HG02970 (cell line): Measurements from ENCODE around the gene UBC.
"Not testable (repeated sequence)": the region's sequence is repeated elsewhere in the genome, so short reads cannot be mapped to it uniquely, and the experiment has no call there.

Experiments used
- ATAC-seq: cut with Tn5 transposase; IDR thresholded peaks from one replicate; pipeline ENCODE4 v1.9.1; 2021; ENCODE audit warnings: mild to moderate bottlenecking, moderate library complexity, moderate number of reproducible peaks; ENCODE audit not compliant: unreplicated experiment, low FRiP score

The UBC gene

DNA sequence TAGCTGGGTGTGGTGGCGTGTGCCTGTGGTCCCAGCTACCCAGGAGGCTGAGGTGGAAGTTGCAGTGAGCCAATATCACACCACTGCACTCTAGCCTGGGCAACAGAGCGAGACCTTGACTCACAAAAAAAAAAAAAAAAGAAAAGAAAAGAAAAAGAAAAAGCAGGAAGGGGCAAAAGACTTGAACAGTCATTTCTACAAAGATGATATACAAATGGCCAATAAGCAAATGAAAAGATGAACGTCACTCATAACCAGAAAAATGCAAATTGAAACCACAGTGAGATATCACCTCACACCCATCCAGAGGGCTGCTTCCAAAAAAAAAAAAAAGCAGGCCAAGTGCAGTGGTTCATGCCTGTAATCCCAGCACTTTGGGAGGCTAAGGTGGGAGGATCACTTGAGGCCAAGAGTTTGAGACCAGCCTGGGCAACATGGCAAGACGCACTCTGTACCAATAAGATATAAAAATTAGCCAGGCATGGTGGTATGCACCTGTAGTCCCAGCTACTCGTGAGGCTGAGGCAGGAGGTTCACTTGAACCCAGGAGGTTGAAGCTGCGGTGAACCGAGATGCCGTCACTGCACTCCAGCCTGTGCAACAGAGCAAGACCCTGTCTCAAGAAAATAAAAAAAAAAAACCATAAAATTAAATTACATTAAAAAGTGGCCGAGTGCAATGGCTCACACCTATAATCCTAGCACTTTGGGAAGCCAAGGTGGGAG lies 20.5 kb downstream of the UBC start:
- no peak for ATAC-seq

DNA sequence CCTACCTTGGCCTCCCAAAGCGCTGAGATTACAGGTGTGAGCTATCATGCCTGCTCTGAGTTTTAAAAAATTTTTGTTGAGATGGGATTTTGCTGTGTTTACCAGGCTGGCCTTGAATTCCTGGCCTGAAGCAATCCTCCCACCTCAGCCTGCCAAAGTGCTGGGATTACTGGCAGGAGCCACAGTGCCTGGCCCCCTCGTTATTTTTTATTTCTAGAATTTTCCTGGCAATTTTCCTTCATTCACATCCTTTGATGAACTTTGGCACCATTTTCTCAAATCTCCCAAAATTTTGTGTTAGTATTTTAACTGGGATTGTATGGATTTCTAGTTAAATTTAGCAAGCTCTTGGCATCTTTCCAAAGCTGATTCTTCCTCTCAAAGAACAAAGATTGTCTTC lies 26.2 kb downstream of the UBC start:
- no peak for ATAC-seq

DNA sequence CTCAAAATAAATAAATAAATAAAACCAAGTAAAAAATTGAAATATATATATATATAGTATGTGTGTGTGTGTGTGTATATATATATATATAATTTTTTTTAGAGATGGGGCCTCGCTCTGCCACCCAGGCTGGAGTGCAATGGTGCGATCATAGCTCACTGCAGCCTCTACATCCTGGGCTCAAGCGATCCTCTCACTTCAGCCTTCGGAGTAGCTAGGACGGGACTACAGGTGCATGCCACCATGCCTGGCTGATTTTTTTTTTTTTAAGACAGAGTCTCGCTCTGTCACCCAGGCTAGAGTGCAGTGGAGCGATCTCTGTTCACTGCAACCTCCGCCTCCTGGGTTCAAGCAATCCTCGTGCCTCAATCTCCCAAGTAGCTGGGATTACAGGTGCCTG lies 26.7 kb downstream of the UBC start:
- not testable (repeated sequence) for ATAC-seq

DNA sequence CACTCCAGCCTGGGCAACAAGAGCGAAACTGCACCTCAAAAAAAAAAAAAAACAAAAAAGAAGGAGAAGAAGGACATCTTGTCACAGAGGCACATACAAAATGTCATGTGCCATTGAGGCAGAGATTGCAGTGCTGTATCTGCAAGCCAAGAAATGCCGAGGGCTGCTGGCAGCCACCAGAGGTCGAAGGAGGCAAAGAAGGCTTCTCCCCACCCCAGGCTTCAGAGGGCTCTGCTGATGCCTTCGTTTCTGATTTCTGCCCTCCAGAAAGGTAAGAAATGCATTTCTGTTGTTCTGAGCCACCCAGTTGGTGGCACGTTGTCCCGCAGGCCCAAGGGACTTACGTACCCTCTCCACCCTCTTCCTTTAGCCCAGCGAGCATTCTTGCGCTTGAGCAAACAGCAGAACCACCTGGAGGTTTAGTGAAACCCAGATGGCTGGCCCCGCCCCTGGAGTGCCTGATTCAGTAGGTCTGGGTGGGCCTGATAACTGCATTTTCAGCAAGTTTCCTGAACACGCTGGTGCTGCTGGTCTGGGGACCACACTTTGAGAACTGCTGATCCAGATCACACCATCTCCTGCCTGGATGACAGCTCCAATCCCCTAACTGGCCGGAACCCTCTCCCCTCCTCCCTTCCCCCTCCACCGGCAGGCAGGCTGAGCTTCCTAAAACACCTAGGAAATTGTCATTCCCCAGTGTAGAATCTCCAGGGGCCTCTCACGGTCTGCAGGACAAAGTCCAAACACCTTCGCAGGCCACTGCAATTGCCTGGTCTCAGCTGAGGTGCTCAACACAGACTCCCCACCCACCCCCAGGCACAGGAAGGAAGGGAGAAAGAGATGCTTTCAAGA lies 29.6 kb downstream of the UBC start:
- ATAC-seq = no peak

DNA sequence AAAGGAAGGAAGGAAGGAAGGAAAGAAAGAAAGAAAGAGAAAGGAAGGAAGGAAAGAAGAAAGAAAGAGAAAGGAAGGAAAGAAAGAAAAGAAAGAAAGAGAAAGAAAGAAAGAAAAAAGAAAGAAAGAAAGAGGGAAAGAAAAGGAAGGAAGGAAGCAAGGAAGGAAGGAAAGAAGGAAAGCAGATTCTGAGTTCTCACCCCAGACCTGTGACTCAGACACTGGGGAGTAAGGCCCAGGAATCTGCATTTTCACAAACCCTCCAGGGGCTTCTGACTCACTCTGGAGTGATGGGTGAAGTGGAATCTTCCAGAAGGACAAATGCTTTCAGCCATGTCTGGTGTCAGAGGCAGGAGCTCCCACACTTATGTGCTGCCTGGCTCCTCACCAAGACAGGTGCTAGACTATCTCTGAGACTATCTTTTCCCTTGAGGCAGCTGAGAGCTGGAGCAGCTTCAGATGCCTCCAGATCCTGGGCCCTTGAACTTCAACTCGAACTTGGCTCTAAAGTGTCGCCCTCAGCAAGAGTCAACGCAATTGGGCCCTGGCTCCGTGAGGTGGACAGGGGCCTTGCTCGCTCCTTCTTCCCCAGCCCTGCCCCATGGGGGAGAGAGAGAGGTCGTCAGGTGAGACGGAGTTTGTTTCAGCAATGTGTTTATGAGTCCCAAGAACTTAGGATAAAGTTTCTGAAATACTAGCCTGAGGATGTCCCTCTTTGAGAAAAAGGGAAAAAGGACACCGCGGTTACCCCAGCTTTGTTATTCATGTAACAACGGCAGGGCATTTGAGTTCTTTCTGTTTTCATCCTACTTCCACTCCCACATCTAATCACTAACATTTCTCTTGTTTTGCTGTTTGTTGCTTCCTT lies 31.0 kb downstream of the UBC start:
- no peak for ATAC-seq

DNA sequence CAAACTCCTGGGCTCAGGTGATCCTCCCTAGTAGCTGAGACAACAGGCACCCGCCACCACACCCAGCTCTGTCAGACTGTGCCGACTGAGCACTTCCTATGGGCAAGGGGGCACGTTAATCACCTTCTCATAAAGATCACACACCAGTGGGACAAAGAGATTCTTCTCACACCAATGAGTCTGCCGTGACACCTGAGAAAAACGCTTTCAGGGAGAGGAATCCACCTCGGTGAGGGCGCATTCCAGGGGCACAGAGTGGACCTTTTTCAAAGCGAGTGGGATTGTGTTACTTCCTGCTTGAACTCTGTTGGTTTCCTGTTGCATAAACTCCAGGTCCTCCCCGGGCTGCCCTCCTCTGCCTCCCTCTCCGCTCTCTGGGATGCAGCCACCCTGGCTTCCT lies 33.3 kb downstream of the UBC start:
- no peak for ATAC-seq

DNA sequence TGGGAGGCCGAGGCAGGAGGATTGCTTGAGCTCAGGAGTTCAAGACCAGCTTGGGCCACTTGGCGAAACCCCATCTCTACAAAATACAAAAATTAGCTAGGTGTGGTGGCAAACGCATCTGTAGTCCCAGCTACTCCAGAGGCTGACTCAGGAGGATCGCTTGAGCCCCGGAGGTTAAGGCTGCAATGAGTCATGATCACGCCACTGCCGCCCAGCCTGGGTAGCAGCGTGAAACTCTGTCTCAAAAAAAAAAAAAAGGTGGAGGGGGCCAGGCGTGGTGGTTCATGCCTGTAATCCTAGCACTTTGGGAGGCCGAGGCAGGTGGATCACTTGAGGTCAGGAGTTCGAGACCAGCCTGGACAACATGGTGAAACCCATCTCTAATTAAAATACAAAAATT lies 34.1 kb downstream of the UBC start:
- not testable (repeated sequence) for ATAC-seq

DNA sequence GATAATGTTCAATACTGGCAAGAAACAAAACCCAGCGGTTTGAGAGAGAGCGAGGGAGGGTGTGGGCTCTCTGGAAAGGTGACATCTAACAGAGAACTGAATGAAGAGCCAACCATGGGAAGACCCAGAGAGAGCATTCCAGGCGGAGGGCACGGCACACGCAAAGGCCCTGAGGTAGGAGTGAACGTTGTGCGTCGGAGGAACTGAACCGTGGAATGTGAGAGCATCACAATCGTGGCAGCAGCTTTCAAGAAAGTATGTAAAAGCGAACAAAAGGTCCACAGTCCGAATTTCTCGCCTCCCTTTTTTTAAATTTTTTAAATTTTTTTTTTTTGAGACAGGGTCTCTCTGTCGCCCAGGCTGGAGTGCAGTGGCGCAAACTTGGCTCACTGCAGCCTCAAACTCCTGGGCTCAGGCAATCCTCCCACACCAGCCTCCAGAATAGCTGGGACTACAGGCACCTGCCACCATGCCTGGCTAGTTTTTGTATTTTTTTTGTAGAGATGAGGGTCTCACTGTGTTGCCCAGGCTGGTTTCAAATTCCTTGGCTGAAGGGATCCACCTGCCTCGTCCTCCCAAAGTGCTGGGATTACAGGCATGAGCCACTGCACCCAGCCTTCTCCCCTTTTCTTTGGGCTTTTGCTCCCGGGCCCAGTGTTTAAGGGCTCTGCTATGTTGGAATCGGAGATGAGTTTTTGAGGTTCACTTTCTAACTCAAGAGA lies 35.5 kb downstream of the UBC start:
- ATAC-seq = no peak

DNA sequence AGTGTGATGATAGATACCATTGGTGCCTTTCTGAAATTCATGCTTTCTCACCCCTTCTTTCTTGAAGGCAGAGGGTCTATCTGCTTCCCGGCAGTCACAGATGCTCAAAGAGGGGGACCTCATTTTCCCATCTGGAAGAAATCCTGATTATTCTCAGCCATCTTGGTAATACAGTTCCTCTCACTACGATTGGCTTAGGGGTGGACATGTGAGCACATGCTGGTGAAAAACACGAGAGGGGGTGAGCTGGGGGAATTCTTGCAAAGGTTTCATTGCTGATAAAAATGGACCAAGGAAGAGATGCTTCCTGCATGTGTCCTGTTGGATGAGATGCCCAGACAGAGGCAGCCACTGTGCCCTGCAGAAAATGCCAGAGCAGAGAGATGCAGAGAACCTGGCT lies 37.0 kb downstream of the UBC start:
- ATAC-seq = no peak

DNA sequence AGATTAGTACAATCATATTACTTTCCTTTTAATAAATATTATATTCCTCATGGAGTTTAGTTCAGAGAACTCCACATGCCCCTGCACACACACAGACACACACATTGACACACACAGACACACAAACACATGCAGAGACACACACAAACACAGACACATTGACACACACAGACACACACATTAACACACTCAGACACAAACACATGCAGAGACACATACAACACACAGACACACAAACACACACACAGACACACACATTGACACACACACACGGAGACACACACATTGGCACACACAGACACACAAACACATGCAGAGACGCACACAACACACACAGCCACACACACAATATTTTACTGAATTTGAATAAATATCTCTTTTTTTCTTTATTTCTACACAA lies 38.3 kb downstream of the UBC start:
- ATAC-seq = no peak

DNA sequence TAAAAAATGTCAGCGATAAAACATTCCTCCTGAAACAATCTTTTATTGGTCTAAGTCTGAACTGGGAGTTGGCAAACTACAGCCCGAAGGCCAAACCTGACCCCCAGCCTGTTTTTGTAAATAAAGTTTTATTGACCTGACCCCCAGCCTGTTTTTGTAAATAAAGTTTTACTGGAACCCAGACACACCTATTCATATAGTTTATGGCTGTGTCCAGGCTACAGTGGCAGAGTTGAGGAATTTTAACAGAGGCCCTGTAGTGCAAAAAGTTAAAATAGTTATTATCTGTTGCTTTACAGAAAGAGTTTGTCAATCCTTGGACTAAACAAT lies 38.7 kb downstream of the UBC start:
- ATAC-seq = no peak

DNA sequence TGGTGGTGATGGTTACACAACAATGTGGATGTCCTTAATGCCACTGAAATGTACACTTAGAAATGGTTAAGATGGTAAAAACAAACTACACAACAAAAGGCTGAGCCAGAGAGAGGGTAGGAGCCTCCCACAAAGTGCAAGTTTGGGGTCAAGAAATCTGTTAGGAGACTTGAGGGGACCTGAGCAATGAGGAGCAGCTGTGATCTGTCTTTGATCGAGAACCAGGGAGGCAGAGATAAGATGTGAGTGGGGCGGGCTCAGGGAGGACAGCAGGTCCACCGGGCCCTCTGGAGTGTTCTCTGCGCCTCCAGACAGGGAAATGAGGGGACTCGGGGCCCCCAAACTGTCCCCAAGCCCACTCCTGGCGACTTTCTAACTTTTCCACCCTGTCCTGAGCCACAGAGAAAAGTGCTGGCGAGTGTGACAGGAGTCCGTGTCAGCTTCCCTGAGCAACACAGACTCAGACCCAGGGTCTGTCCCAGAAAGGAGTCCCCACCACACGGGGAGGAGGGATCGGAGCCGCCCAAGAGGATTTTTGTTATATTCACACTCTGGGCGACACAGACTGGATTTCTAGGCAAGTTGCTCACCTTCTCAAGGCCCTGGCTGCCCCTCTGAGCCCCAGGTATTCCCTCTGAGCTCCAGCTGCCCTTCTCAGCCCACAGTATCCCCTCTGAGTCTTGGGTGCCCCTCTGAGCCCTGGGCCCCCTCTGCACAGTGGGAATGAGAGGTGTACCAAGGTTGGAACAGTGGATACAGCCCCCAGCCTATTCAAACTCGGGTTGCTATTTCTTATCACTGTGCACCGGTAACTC lies 39.3 kb downstream of the UBC start:
- ATAC-seq = no peak

DNA sequence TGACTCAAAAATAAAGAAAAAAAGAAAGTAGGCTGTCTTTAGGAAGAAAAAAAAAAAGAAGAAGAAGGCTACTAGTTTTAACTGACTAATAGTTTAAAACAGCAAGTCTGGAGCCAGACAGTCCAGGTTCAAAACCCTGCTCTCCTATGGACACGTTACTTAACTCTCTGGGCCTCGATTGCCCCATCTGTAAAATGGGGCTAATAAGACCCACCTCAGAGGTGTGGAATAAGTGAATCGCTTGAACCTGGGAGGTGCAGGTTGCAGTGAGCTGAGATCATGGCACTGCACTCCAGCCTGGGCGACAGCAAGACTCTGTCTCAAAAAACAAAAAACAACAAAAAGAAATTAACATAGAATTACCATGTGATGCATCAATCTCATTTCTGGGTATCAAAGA lies 40.3 kb downstream of the UBC start:
- ATAC-seq = no peak

DNA sequence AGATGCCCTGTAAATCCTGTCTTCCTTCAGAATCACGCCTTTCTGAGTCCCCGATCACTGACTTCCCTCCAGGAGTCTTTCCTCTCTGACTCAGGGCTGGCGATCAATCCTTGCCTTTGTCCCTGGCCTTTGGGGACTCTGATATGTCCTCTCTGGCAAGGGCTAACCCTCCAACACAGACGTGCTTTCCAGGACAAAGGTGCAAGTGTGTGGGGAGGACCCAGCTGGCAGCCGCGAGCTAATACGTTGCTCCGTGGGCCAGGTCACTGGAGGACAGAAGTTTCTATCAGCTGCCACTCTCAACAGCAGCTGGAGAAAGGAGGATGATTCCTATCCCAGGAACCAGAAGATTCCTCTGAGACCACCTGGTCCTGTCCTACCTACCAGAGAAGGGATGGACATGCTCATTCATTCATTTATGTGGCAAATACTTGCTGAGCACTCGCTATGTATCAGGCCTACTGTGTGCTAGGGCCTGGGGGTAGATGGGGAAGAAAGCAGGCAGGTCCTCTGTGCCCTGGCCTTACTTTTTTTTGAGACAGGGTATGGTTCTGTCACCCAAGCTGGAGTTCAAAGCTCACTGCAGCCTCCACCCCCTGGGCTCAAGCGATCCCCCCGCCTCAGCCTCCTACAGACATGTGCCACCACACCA lies 42.3 kb downstream of the UBC start:
- no peak for ATAC-seq

DNA sequence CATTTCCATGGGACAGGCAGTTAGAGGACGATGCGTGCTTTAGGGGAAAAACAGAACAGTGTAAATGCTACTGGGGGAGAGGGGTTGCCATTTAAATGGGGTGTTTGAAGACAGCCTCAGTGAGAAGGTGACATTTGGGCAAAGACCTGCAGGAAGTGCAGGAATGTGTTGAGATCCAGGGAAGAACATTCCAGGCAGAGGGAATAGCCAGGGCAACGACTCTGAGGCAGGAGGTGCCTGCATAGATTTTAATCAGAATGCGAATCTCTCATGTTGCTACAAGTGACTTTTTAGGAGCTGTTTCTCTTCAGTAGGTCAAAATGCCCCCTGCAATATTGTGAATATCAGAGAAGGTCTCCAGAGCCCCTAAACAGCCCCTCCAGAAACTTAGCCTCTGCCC lies 43.2 kb downstream of the UBC start:
- no peak for ATAC-seq

DNA sequence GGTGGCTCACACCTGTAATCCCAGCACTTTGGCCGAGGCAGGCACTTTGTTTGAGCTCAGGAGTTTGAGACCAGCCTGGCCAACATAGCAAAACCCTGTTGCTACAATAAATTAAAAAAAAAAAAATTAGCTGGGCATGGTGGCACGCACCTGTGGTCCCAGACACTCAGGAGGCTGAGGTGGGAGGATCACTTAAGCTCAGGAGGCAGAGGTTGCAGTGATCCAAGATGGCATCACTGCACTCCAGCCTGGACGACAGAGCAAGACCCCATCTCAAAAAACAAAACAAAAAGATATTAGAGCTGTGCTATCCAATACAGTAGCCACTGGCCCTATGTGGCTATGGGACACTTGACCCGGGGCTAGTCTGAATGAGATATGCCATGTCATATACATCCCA lies 43.9 kb downstream of the UBC start:
- no peak for ATAC-seq

DNA sequence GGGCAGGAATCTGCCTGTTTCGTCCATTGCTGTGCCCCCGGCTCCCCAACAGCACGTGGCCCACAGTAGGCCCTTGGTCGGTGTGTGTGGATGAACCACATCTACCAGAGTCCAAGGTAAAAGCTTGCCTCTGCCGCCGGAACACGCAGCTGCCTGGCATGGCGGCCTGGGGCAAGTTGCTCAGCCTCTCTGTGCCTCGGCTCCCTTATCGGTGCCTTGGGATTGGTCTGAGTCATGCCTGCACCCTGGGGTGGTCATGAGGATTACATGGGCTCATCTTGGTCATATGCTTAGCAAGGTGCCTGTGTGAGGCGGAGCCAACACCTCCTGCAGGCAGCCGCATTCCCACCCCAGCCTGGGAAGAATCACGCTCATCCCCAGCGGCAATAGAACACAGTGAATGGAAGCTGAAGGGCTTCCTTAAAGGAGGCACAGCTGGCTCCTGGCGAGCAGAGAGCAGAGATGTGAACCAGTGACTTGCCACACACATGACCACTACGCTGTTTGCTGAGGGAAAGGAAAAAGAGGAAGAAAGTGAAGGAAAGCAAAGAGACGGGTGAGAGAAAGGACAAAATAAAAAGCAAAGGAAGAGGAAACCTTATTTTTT lies 45.3 kb downstream of the UBC start:
- no peak for ATAC-seq

DNA sequence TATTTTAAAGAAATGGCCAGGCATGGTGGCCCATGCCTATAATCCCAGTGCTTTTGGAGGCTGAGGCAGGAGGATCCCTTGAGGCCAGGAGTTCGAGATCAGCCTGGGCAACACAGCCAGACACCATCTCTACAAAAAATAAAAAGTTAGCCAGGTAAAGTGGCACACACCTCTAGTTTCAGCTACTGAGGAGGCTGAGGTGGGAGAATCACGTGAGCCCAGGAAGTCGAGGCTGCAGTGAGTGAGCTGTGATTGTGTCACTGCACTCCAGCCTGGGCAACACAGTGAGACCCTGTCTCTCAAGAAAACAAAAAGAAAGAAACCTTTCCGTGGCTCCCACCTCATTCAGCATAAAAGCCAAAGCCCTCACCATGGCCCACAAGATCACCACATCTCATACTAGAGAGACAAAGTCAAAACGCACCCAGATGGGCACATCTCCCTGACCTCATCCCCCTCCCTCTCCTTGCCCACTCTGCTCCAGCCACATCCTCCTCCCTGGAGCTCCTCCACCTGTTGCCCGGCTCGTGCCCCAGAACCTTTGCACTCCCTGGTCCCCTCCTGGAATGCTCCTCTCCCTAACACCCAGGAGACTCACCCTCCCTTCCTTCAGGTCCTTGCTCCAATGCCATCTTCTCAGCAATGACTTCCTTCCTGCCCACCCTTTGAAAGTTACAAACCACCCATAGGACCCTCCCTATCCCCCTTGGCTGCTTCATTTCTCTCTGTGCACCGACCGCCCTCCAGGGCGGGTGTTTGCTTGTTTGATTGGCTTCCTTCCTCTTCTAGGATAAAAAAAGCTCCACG lies 46.0 kb downstream of the UBC start:
- ATAC-seq = no peak
